COLO668 (cell line): ENCODE results near the gene FAM236B.
"Not testable (repeated sequence)": the region's sequence is repeated elsewhere in the genome, so short reads cannot be mapped to it uniquely, and the experiment has no call there.

ENCODE experiments used
- DNase-seq: peaks from one replicate; lab custom pipeline; 2025; ENCODE audit not compliant: unreplicated experiment; lab: John Stamatoyannopoulos, UW

The FAM236B gene

DNA sequence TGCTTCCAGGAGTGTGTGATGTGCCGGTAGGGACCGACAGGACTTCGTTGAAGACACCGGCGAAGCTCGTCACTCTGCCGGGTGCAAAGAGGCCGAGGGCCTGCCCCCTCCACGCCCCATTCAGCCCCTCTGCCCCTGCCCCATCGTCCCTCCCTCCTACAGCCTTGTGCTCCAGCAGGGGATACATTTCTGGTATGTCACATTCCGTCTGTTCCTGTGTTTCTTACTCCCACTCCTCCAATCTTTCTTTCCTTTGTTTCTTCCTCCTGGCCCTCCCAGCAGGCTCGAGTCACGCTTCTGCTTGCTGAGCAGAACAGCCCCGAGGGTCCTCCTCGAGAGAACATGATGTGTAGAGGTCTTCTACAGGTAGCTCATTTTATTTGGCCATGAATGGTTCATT, at the start of gene FAM236B:
Gene FAM236B, minus strand, starts transcription at position 101 of the 400 bp plus-strand sequence. Its CDS starts 100 bp downstream, at position 1.
- not testable (repeated sequence) for DNase-seq

DNA sequence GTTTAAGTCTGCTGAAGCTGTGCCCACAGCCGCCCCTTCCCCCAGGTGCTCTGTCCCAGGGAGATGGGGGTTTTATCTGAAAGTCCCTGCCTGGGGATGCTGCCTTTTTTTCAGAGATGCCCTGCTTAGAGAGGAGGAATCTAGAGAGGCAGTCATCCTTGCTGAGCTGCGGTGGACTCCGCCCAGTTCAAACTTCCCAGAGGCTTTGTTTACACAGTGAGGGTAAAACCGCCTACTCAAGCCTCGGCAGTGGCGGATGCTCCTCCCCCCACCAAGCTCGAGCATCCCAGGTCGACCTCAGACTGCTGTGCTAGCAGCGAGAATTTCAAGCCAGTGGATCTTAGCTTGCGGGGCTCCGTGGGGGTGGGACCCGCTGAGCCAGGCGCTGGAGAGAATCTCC, 48.2 kb upstream of the FAM236B start:
- not testable (repeated sequence) for DNase-seq

DNA sequence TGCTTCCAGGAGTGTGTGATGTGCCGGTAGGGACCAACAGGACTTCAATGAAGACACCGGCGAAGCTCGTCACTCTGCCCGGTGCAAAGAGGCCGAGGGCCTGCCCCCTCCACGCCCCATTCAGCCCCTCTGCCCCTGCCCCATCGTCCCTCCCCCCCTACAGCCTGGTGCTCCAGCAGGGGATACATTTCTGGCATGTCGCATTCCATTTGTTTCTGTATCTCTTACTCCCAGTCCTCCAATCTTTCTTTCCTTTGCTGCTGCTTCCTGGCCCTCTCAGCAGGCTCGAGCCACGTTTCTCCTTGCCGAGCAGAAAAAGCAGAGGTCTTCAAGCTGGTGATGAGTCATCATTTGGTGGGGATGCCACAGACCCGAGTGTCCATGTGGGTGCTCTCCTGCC, 25.6 kb upstream of the FAM236B start, which contains the start of gene FAM236D:
Gene FAM236D, minus strand, starts transcription at position 101 of the 400 bp plus-strand sequence. Its CDS starts 100 bp downstream, at position 1.
- DNase-seq, result not testable (repeated sequence)

DNA sequence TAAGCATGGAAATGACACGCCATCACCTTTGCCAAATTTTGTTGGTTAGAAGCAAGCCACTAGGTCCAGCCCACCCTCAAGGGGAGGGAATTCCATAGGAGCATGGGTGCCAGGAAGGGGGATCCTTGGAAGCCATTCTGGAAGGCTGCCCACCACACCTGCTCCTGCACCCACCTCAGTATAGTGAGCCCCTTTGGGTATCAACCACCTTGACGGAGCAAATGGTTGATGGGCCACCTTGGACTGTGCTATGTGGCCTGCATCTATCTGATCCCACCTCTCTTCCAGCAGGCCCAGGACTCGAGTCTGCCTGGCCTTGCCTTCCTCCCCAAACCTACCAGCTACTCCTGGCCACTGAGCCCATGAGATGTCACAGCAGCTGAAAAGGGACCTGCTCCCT, 7.9 kb upstream of the FAM236B start:
- not testable (repeated sequence) for DNase-seq

DNA sequence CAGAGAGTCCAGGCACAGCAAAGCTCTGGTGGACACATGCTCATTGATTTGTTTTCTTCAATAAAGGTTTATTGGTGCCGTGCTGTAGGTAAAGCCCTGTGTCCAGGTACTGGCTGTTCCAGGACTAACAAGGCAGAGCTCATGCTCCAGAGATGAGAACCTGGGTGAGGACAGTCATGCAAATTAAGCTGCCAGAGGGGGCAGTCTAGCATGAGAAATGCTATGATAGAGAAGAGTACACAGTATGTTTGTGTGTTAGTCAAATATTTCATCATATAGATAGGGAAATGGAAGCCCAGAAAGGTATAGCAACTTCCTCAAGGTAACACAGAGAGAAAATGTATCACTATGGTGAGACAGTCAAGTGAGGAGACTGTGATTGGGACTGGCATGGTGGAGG, 5.7 kb upstream of the FAM236B start:
- not testable (repeated sequence) for DNase-seq

DNA sequence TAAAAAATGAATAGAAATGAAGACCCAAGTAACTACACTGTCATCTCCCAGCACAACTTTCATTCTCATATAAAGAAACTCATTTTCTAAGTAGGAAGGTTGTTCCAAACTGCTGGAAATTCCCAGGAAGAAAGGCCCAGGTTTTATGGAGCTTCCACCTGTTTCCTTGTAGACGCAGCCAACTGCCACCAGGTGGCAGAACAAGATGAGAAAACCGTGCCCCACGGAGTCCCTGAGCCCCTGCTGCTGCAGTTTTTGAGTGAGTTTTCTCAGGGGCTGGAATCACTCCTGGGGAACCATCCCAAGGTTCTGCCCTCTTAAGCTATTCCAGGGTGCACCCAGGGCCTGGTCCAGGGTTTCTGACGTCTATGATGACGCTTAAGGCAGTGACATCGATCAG, 1.5 kb upstream of the FAM236B start:
- DNase-seq, result not testable (repeated sequence)

DNA sequence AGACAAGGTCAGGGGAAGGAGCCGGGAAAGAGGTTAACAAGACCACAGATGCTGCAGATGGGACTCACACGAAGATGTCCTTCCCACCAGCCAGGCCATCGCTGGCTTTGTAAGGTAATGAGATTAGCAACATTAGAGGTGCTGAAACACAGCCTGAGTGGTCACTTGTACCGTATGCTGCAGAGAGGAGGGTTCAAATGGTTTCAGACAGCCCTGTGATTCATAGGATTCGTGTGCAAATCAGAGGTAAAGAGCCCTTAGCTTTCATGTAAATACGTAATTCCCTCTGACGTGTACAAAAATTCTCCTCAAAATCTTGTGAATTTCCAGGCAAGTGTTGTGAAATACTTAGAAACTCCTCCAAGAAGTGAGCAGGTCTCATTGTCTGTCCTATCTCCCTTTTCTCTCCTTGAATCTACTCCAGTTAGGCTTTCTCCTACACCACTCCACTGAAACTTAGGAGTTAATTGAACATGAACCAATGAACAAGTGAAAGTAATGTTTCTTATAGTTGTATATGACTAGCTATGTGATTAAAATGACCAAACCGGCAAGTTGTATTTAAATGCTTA, 991 bp upstream of the FAM236B start:
- DNase-seq, result not testable (repeated sequence)

DNA sequence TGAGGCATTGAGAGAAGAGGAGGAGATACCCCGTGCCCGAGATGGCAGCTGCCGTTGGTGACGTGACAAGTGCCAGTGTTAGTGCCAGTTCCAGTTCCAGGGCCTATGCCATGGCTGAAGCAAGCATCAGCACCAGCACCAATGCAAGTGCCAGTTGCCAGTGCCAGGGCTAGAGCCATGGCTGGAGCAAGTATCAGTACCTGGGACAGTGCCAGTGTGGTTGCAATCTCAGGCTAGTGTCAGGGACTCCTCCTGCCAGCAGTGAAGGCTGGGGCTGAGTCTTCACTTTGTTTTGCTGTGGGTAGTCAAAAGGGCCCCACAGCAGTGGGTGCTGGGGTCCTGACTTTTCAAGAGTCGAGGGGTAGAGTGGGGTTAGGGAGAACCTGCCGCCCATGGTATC, 4.3 kb downstream of the FAM236B start:
- DNase-seq, result not testable (repeated sequence)

DNA sequence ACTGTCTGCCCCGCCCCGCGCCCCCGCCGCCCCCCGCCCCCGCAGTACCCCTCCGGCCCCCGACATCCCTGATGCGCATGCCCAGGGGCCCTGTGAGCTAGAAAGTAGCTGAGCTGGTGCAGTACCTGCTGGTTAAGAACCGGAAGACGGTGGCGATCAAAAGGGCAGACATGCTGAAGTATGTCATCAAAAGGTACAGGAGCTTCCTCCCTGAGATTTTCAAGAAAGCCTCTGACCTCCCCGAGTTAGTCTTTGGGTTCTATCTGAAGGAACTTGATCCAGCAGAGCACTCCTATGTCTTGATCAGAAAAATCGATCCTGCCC, 5.0 kb downstream of the FAM236B start:
- DNase-seq, result not testable (repeated sequence)

DNA sequence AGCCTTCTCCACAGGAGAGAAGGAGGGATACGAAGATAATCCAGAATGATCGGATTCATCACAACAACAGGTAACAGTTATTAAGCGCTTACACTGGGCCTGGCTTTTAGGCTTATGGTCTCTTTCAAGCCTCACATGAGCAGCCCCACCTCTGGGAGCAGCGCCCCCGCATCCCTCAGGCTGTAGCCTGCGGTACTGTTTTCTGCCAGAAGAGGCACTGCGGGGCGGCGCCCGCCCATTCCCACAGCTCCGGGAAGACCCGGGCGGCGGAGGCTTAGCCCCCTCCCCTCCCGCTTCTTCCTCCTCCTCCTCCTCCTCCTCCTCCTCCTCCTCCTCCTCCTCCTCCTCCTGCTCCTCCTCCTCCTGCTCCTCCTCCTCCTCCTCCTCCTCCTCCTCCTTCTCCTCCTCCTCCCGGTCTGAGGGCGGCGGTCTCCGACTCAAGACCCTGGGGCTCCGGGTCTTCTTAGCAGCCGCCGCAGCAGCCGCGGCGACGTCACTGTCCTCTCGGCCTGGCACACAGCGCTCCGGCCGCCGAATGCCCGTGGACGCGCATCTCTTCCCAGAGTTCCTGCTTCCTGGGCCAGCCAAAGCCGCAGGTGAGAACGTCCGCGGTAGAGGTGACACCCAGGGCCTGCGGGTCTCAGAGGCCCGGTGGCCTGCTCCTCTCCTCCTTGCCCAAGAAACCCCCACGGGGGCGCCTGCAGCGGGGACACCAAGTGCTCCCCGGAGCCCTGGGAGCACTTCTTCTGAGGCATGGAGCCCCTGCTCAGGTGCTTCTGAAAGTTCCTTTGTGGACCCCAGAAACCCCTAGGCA, 5.6 kb downstream of the FAM236B start, which contains the start of gene DMRTC1B:
Gene DMRTC1B, plus strand, starts transcription at position 238 of the 814 bp plus-strand sequence. CDS start 68,246 bp downstream, outside the sequence.
- DNase-seq, result not testable (repeated sequence)

DNA sequence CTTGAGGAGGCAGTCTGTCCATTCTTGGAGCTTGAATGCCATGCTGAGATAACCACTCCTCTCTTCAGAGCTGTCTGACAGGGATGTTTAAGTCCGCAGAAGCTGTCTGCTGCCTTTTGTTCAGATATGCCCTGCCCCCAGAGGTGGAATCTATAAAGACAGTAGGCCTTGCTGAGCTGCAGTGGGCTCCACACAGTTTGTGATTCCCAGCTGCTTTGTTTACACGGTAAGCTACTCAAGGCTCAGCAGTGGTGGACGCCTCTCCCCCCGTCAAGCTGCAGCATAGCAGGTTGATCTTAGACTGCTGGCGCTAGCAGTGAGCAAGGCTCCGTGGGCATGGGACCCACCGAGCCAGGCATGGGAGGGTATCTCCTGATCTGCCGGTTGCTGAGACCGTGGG, 22.0 kb downstream of the FAM236B start:
- DNase-seq, result not testable (repeated sequence)

DNA sequence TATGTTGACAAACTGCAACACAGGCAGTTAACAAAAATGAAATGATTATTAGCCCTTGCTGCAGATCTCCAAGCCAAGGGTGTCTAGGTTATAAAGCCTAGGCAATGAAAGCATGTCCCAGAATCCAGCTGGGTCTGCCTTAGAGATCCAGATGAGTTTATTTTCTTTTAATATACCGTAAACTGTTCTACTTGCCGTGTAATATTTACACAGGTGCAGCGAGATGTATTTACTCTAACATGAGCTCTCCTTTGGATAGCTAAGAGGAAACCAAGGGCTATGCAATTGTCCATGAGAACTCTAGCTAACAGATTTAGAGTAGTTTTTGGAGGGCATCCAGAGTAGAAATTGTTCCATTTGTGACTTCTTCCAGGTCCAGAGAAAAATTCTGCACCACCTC, 33.9 kb downstream of the FAM236B start:
- DNase-seq, result not testable (repeated sequence)

DNA sequence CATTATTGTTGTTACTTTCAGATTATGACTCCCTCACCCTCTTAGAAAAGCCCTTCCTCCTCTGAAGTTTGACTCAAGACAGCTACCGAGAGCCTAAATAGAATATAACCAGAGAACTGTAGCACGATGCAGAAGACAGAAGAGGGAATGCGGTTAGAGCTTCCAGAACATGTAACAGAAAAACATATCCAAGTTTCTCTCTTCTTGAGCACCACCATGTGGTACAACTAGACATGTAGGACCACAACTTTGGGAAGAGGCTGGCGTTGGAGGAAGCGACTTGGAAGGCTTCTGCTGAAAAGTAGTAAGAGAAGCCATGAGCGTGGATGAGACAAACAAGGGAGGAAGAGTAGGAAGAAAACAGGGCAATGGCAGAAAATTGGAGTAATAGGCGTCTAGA, 36.9 kb downstream of the FAM236B start:
- not testable (repeated sequence) for DNase-seq

DNA sequence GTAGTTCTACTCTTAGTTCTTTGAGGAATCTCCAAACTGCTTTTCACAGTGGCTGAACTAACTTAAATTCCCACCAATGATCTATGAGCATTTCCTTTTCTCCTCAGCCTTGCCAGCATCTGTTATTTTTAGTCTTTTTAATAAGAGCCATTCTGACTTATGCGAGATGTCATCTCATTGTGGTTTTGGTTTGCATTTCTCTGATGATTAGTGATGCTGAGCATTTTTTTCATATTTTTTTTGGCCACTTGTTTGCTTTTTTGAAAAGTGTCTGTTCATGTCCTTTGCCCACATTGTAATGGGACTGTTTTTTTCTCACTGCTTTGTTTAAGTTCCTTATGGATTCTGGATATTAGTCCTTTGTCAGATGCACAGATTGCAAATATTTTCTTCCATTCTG, 46.9 kb downstream of the FAM236B start:
- DNase-seq, result no peak

DNA sequence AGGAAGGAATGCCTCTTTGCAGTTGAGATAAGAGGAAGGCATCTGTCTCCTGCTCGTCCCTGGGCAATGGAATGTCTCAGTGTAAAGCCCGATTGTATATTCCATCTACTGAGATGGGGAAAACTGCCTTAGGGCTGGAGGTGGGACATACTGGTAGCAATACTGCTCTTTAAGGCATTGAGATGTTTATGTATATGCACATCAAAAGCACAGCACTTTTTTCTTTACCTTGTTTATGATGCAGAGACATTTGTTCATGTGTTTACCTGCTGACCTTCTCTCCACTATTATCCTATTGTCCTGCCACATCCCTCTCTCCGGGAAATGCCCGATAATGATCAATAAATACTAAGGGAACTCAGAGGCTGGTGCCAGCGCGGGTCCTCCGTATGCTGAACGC, 48.8 kb downstream of the FAM236B start:
- not testable (repeated sequence) for DNase-seq
